SKM-1 treated with dmso at 0.1 percent for 144 hours (cell line): ENCODE results near the gene GRAMD2B.

Experiments
- DNase-seq: peaks from one replicate; lab custom pipeline; 2025; ENCODE audit not compliant: unreplicated experiment; lab: John Stamatoyannopoulos, UW

The GRAMD2B gene

GRCh38 chr5:126472538-126472889 is 49.3 kb downstream of the GRAMD2B start:
- DNase-seq = no peak

GRCh38 chr5:126477294-126478117 is 54.3 kb downstream of the GRAMD2B start:
- DNase-seq = no peak

- no peak for DNase-seq
Observed at GRCh38 chr5:126479810-126480209, 56.6 kb downstream of the GRAMD2B start.

GRCh38 chr5:126480824-126481223 is 57.6 kb downstream of the GRAMD2B start:
- DNase-seq = no peak

- no peak for DNase-seq
Observed at GRCh38 chr5:126481243-126481642, 58.0 kb downstream of the GRAMD2B start.

GRCh38 chr5:126482591-126482990 is 59.4 kb downstream of the GRAMD2B start:
- no peak for DNase-seq

GRCh38 chr5:126483156-126483555 is 59.9 kb downstream of the GRAMD2B start:
- no peak for DNase-seq

GRCh38 chr5:126484253-126484652 is 61.0 kb downstream of the GRAMD2B start:
- DNase-seq = no peak

- no peak for DNase-seq
Observed at GRCh38 chr5:126486332-126486731, 63.1 kb downstream of the GRAMD2B start.

- DNase-seq = no peak
Observed at GRCh38 chr5:126487596-126487995, 64.4 kb downstream of the GRAMD2B start.

- DNase-seq = no peak
Observed at GRCh38 chr5:126488443-126489065, 65.3 kb downstream of the GRAMD2B start.

- DNase-seq = peak; percentile 34
Observed at GRCh38 chr5:126490167-126490940, 67.1 kb downstream of the GRAMD2B start.

GRCh38 chr5:126492939-126493338 is 69.7 kb downstream of the GRAMD2B start:
- no peak for DNase-seq

GRCh38 chr5:126494393-126494792 is 71.2 kb downstream of the GRAMD2B start:
- no peak for DNase-seq

- no peak for DNase-seq
Observed at GRCh38 chr5:126497506-126497905, 74.3 kb downstream of the GRAMD2B start.

- DNase-seq = no peak
Observed at GRCh38 chr5:126499278-126499677, 76.1 kb downstream of the GRAMD2B start.

GRCh38 chr5:126499853-126500342 is 76.7 kb downstream of the GRAMD2B start:
- DNase-seq = peak; percentile 46

- no peak for DNase-seq
Observed at GRCh38 chr5:126501448-126501847, 78.2 kb downstream of the GRAMD2B start.

- DNase-seq = no peak
Observed at GRCh38 chr5:126503602-126504104, 80.4 kb downstream of the GRAMD2B start.

- no peak for DNase-seq
Observed at GRCh38 chr5:126506079-126506478, 82.9 kb downstream of the GRAMD2B start.

GRCh38 chr5:126508251-126508961 is 85.2 kb downstream of the GRAMD2B start:
- no peak for DNase-seq
